Vagina (tissue), 2 donors: ENCODE measurements around the gene VPS9D1. TPM values are rescaled to one million over a fixed set of nuclear protein-coding genes. Genes with fewer than 3 reads are reported as not detected.
"Not testable (repeated sequence)": the region's sequence is repeated elsewhere in the genome, so short reads cannot be mapped to it uniquely, and the experiment has no call there.

Experiments
- DNase-seq, 2 donors: peaks; one replicate each; pipeline ENCODE4 v3.0.0-alpha.2; 2017; ENCODE audit errors: extremely low spot score in 2 of 2
- H3K27ac ChIP-seq: fragments of 200-600 bp; sonication (generic); one replicate; pipeline ENCODE4 v1.5.1; 2019
- H3K27me3 ChIP-seq: fragments of 200-600 bp; sonication (generic); one replicate; pipeline ENCODE4 v1.5.1; 2019
- H3K36me3 ChIP-seq, 2 donors: fragments of 200-600 bp; sonication (generic); one replicate each; pipeline ENCODE4 v1.5.1; 2017 to 2019
- H3K4me1 ChIP-seq: fragments of 200-600 bp; sonication (generic); one replicate; pipeline ENCODE4 v1.5.1; 2019
- H3K4me3 ChIP-seq, 2 donors: fragments of 200-600 bp; sonication (generic); 1 replicate in 1 of 2; 2 replicates in 1 of 2; pipeline ENCODE4 v1.5.1; 2016 to 2019
- H3K9me3 ChIP-seq: fragments of 200-600 bp; sonication (generic); one replicate; pipeline ENCODE4 v1.5.1; 2019
- POLR2A ChIP-seq, 2 donors: fragments of 450-650 bp; IDR thresholded peaks; one replicate each; pipeline ENCODE4 v1.6.1; 2017; ENCODE audit warnings: antibody characterized with exemption in 2 of 2, mild to moderate bottlenecking in 2 of 2, moderate library complexity in 2 of 2
- POLR2AphosphoS5 ChIP-seq, 2 donors: sonication (generic); formaldehyde crosslinking; IDR thresholded peaks; one replicate each; pipeline ENCODE4 v1.9.0; 2017; ENCODE audit warnings: antibody characterized with exemption in 2 of 2, mild to moderate bottlenecking in 2 of 2, low read depth in 1 of 2; ENCODE audit not compliant: insufficient read depth in 1 of 2
- intact Hi-C: fragments of 100-400 bp; cut with DNase I; formaldehyde crosslinking; loops from one replicate; pipeline ENCODE4 v1.15.1; 2023
- total RNA-seq: library from RNA; depleted of rRNA; stranded (reverse); fragments of >200 nt; gene quantifications from one replicate; pipeline ENCODE4 v1.2.3, GENCODE V29; 2016
- TF ChIP-seq, protein P1 (sequence below), 3 experiments: fragments of 450-650 bp in 2 of 3; fragments of 200-600 bp in 1 of 3; sonication (generic) in 1 of 3; IDR thresholded peaks; one replicate each; pipeline ENCODE4 v1.5.1; 2017 to 2019; ENCODE audit warnings: antibody characterized with exemption in 3 of 3, mild to moderate bottlenecking in 2 of 3, moderate library complexity in 2 of 3

Gene VPS9D1
- total RNA-seq, 1 donor from 2014 or later: 10.1 TPM

DNA sequence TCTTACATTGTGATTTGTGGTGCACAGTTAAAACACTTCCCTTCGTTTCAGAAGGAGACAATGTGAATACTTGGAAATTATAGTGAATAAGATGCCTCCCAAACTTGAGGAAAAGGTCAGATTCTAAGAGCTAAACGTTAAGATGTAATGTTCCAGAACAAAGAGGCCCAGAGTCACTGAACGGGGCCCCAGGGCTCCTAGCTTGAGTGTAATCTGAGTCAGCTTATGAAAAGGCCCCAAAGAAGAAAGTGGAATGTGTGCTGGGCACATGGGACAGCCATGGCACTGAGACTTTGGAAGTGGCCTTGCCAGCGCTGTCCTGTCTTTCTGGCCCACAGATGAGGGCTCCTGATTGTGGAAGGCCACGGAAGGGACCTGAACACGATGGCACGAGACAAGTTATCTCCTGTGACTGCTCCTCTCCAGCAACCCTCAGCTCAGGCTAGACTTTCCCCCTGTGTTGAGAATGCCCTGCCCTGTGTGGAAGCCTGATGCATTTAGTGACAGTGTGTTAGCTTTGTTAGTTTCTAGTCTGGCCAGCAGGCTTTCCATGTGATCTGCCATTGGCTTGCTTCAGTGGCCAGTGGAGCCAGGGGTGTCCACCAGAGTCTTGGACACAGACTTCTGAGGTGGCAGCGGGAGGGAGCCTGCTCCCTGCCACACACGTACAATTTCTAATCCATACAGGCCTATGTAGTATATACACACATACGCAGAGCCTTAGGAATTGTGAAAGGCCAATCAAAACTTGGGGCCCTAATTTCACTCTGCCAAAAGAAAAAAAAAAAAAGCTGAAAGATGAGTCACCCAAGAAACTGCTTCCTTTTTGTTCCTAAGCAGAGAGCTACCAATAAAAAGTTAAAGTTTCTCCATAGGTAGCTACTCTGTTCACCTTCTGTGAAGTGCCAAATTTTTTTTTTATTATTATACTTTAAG, 49.9 kb downstream of the VPS9D1 start:
- TF ChIP-seq POLR2A (IDR thresholded peaks at IDR 0.05) (no peak), POLR2AphosphoS5 (IDR thresholded peaks at IDR 0.05; ENCODE audit: insufficient read depth in 1 of 2, low read depth in 1 of 2) (no peak)
- TF ChIP-seq, protein P1, sequence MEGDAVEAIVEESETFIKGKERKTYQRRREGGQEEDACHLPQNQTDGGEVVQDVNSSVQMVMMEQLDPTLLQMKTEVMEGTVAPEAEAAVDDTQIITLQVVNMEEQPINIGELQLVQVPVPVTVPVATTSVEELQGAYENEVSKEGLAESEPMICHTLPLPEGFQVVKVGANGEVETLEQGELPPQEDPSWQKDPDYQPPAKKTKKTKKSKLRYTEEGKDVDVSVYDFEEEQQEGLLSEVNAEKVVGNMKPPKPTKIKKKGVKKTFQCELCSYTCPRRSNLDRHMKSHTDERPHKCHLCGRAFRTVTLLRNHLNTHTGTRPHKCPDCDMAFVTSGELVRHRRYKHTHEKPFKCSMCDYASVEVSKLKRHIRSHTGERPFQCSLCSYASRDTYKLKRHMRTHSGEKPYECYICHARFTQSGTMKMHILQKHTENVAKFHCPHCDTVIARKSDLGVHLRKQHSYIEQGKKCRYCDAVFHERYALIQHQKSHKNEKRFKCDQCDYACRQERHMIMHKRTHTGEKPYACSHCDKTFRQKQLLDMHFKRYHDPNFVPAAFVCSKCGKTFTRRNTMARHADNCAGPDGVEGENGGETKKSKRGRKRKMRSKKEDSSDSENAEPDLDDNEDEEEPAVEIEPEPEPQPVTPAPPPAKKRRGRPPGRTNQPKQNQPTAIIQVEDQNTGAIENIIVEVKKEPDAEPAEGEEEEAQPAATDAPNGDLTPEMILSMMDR (IDR thresholded peaks at IDR 0.05): no peak

DNA sequence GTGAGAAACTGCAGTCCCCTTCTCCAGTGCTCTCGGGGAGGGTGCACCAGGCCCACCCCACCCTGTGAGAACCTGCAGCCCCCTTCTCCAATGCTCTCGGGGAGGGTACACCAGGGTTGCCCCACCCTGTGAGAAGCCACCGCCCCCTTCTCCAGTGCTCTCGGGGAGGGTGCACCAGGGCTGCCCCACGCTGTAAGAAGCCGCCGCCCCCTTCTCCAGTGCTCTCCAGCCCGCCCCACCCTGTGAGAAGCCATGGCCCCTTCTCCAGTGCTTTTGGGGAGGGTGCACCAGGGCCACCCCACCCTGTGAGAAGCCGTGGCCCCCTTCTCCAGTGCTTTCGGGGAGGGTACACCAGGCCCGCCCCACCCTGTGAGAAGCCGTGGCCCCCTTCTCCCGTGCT, 50.9 kb downstream of the VPS9D1 start:
- DNase-seq: no peak
- H3K4me1 ChIP-seq: peaks cover 4% of the 10 kb centered on the region
- H3K27me3 ChIP-seq: no peaks in the 10 kb centered on the region
- no peak overlapping the region for H3K4me3 ChIP-seq
- no peak overlapping the region for H3K27ac ChIP-seq
- no peaks in the 10 kb centered on the region for H3K36me3 ChIP-seq
- intact Hi-C loops: no loop called here
- TF ChIP-seq POLR2A (IDR thresholded peaks at IDR 0.05): no peak
- TF ChIP-seq, protein P1 (IDR thresholded peaks at IDR 0.05): no peak
- no peak for TF ChIP-seq POLR2AphosphoS5 (IDR thresholded peaks at IDR 0.05; ENCODE audit: insufficient read depth in 1 of 2, low read depth in 1 of 2)
- H3K9me3 ChIP-seq: no peaks in the 10 kb centered on the region

More for the DNA sequence above, 49.9 kb downstream of the VPS9D1 start:
- Histone ChIP-seq H3K36me3 (no peaks in the 10 kb centered on the region), H3K4me1 (peaks cover 4% of the 10 kb centered on the region), H3K4me3 (no peak overlapping the region), H3K9me3 (no peaks in the 10 kb centered on the region), H3K27ac (no peak overlapping the region), H3K27me3 (no peaks in the 10 kb centered on the region)
- DNase-seq: no peak
- intact Hi-C loops: no loop called here

DNA sequence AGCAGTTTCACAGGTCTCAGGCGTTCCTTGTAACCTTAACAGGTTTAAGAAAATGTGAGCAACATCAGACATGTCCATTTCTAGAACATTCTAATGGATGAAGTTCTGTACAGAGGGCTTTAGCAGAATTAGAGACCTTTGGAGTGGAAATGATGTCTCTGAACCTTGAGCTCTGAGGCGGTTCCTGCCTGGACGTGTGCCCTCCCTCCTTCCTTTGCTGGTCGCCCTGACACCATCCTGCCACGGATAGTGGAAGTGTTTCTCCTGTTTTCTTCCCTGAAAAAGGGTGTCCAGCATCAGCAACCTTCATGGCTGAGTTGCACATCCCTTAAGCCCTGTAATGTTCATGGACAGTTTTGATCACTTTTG, 51.9 kb downstream of the VPS9D1 start:
- DNase-seq: no peak
- Histone ChIP-seq H3K36me3 (no peaks in the 10 kb centered on the region), H3K4me3 (no peak overlapping the region), H3K9me3 (no peaks in the 10 kb centered on the region), H3K27ac (no peak overlapping the region), H3K4me1 (peaks cover 4% of the 10 kb centered on the region), H3K27me3 (no peaks in the 10 kb centered on the region)
- TF ChIP-seq POLR2A (IDR thresholded peaks at IDR 0.05): no peak
- TF ChIP-seq, protein P1 (IDR thresholded peaks at IDR 0.05): no peak
- no peak for TF ChIP-seq POLR2AphosphoS5 (IDR thresholded peaks at IDR 0.05; ENCODE audit: insufficient read depth in 1 of 2, low read depth in 1 of 2)
- intact Hi-C loops: no loop called here

DNA sequence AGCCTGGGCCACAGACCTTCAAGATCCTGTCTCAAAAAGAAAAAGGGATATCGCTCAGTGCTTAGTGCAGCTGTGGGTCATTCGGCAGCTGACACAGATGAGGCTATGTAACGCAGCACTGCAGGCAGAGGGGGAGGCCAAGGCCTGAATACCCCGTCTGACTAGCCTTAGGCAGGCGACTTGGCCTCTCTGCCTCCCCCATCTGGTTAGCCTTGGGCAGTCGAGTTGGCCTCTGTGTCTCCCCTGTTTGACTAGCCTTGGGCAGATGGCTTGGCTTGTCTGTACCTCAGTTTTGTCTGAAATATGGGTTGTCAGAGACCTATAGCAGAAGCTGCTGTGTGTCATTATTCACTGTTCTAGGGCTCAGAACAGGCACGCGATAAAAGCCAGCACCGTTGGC, 53.1 kb downstream of the VPS9D1 start:
- no peaks in the 10 kb centered on the region for H3K9me3 ChIP-seq
- DNase-seq: no peak
- H3K27me3 ChIP-seq: no peaks in the 10 kb centered on the region
- intact Hi-C loops: no loop called here
- H3K36me3 ChIP-seq: peaks cover 0 to 10% of the 10 kb centered on the region in 2 donors
- peaks cover 4% of the 10 kb centered on the region for H3K4me1 ChIP-seq
- TF ChIP-seq, protein P1 (IDR thresholded peaks at IDR 0.05): no peak
- TF ChIP-seq POLR2AphosphoS5 (IDR thresholded peaks at IDR 0.05; ENCODE audit: insufficient read depth in 1 of 2, low read depth in 1 of 2) (no peak), POLR2A (IDR thresholded peaks at IDR 0.05) (no peak)
- H3K4me3 ChIP-seq: no peak overlapping the region
- H3K27ac ChIP-seq: no peak overlapping the region

DNA sequence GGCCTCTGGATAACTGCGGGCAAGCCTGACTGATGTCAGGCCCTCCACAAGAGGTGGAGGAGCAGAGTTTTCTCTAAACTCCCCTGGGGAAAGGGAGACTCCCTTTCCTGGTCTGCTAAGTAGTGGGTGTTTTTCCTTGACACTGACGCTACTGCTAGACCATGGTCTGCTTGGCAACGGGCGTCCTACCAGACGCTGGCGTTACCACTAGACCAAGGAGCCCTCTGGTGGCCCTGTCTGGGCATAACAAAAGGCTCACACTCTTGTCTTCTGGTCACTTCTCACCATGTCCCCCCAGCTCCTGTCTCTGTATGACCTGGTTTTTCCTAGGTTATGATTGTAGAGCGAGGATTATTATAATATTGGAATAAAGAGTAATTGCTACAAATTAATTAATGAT, 53.7 kb downstream of the VPS9D1 start:
- H3K9me3 ChIP-seq, H3K27ac ChIP-seq, intact Hi-C loops, H3K4me3 ChIP-seq, H3K27me3 ChIP-seq, H3K4me1 ChIP-seq, DNase-seq: not testable (repeated sequence)
- peaks cover 0 to 13% of the 10 kb centered on the region in 2 donors for H3K36me3 ChIP-seq

DNA sequence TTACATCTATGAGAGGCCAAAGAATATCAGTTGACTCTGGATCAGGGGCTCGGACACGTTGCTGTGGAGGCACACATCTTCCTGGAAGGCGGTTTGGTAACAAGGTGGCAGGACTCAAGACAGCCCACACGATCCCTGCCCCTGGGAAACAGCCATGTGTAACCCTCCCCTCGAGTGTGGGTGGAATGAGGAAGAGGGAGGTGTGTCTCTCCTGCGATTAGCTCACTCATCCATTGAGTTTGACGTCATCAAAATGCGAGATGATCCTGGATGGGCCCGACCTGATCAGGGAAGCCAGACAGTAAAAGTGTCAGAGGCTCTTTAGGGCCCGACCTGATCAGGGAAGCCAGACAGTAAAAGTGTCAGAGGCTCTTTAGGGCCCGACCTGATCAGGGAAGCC, 56.5 kb downstream of the VPS9D1 start:
- H3K9me3 ChIP-seq, H3K27me3 ChIP-seq, H3K4me3 ChIP-seq, H3K27ac ChIP-seq, DNase-seq, H3K4me1 ChIP-seq, intact Hi-C loops: not testable (repeated sequence)
- H3K36me3 ChIP-seq: peaks cover 0 to 17% of the 10 kb centered on the region in 2 donors
